ENCODE results near the gene HADHA.

Gene HADHA

GRCh38 chr2:26141145-26141769 lies 103.2 kb downstream of the HADHA start:
- DNase-seq (ENCODE audit: low read depth, low spot score), result no peak

Measured in activated CD4-positive, CD25-positive, alpha-beta regulatory T cell treated with anti-CD3 and anti-CD28 coated beads, Interleukin-2, amount 50 U/mL, for 16 hours (primary cell).